MCF 10A (cell line): ENCODE data around the gene NADSYN1. TPM values are rescaled to one million over a fixed set of nuclear protein-coding genes. Genes with fewer than 3 reads are reported as not detected.
A peak's percentile ranks its signal among the peaks of the same experiment; 100 is the strongest.
"Not testable (repeated sequence)": the region's sequence is repeated elsewhere in the genome, so short reads cannot be mapped to it uniquely, and the experiment has no call there.

Source experiments
- BruUV-seq: library from RNA; stranded (reverse); fragments of 400-500 nt; replicated peaks from 2 replicates; lab custom pipeline; 2021; lab: Mats Ljungman, UMichigan
- CTCF ChIA-PET: fragments of 300-600 bp; sonication (Branson Sonifier 250); formaldehyde crosslinking; extraction: SDS; loops from one replicate; lab custom pipeline; 2021; ENCODE audit warnings: antibody characterized with exemption, inconsistent platforms; lab: Yijun Ruan, JAX
- POLR2A ChIA-PET: fragments of 300-600, 350-650 bp; sonication (Branson Sonifier 250); formaldehyde crosslinking; extraction: SDS; loops from one replicate; lab custom pipeline; 2020; ENCODE audit warnings: antibody characterized with exemption, inconsistent platforms; lab: Yijun Ruan, JAX
- DNase-seq: peaks from one replicate; pipeline ENCODE4 v3.0.0-alpha.2; 2018; ENCODE audit not compliant: unreplicated experiment
- H3K27ac Mint-ChIP-seq: one replicate; pipeline ENCODE4 v1.8.0; 2022; ENCODE audit warnings: mild to moderate bottlenecking, low read depth, mixed read lengths; ENCODE audit not compliant: unreplicated experiment
- H3K27me3 Mint-ChIP-seq: one replicate; pipeline ENCODE4 v1.8.0; 2022; ENCODE audit warnings: mixed read lengths; ENCODE audit not compliant: insufficient read depth, unreplicated experiment
- H3K36me3 Mint-ChIP-seq: one replicate; pipeline ENCODE4 v1.8.0; 2022; ENCODE audit warnings: mild to moderate bottlenecking, moderate library complexity, mixed read lengths; ENCODE audit not compliant: insufficient read depth, unreplicated experiment
- H3K4me1 Mint-ChIP-seq: one replicate; pipeline ENCODE4 v1.8.0; 2022; ENCODE audit warnings: mixed read lengths; ENCODE audit not compliant: insufficient read depth, unreplicated experiment
- H3K4me3 Mint-ChIP-seq: one replicate; pipeline ENCODE4 v1.8.0; 2022; ENCODE audit warnings: mild to moderate bottlenecking, moderate library complexity, mixed read lengths; ENCODE audit not compliant: unreplicated experiment
- H3K9me3 Mint-ChIP-seq: one replicate; pipeline ENCODE4 v1.8.0; 2022; ENCODE audit warnings: mixed read lengths; ENCODE audit not compliant: unreplicated experiment
- intact Hi-C: fragments of 100-400 bp; cut with micrococcal nuclease; formaldehyde crosslinking; loops from 2 replicates; pipeline ENCODE4 v1.14.1; 2022
- total RNA-seq: library from RNA; stranded (reverse); gene quantifications from 2 replicates; pipeline ENCODE4 v1.2.3, GENCODE V29; 2022
- TF ChIP-seq, protein P1 (sequence below): fragments of 200-600 bp; IDR thresholded peaks from one replicate; pipeline ENCODE4 v1.8.0; 2022; ENCODE audit warnings: antibody characterized with exemption, mild to moderate bottlenecking; ENCODE audit not compliant: unreplicated experiment

Gene NADSYN1
- total RNA-seq, 1 experiment from 2014 or later: 73.6 TPM

DNA sequence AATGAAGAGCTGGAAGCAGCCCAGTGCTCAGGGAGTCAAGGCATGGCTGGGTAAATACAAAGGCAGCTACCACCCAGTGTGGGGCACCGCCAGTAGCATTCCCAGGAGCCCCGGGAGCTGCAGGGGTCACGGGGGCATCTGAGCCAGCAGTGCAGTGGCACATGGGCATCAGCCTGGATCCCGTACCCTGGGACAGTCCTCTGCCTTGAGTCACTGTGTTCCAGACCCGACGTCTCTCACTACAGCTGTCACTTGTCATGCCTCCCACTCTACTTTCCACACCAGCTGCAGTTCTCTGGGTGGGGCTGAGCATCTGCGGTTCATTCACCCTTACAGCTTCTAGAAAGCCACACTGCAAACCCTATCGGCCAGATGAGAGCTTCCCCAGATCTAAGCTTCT, 34.4 kb upstream of the NADSYN1 start:
- no TSS peak for BruUV-seq
- intact Hi-C loops: no loop called here
- Mint-ChIP-seq H3K4me3 (no peak overlapping the region), H3K9me3 (peaks cover 11% of the 10 kb centered on the region), H3K27me3 (no peaks in the 10 kb centered on the region), H3K36me3 (no peaks in the 10 kb centered on the region), H3K27ac (no peak overlapping the region), H3K4me1 (no peaks in the 10 kb centered on the region)
- POLR2A ChIA-PET: no interaction called here
- CTCF ChIA-PET: interaction anchor here (1.0 kb wide), 1 partner anchor 298 kb away, joined by 3 read pairs; no protein-coding TSS in a partner anchor
- TF ChIP-seq, protein P1, sequence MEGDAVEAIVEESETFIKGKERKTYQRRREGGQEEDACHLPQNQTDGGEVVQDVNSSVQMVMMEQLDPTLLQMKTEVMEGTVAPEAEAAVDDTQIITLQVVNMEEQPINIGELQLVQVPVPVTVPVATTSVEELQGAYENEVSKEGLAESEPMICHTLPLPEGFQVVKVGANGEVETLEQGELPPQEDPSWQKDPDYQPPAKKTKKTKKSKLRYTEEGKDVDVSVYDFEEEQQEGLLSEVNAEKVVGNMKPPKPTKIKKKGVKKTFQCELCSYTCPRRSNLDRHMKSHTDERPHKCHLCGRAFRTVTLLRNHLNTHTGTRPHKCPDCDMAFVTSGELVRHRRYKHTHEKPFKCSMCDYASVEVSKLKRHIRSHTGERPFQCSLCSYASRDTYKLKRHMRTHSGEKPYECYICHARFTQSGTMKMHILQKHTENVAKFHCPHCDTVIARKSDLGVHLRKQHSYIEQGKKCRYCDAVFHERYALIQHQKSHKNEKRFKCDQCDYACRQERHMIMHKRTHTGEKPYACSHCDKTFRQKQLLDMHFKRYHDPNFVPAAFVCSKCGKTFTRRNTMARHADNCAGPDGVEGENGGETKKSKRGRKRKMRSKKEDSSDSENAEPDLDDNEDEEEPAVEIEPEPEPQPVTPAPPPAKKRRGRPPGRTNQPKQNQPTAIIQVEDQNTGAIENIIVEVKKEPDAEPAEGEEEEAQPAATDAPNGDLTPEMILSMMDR: no peak
- no peak for DNase-seq

DNA sequence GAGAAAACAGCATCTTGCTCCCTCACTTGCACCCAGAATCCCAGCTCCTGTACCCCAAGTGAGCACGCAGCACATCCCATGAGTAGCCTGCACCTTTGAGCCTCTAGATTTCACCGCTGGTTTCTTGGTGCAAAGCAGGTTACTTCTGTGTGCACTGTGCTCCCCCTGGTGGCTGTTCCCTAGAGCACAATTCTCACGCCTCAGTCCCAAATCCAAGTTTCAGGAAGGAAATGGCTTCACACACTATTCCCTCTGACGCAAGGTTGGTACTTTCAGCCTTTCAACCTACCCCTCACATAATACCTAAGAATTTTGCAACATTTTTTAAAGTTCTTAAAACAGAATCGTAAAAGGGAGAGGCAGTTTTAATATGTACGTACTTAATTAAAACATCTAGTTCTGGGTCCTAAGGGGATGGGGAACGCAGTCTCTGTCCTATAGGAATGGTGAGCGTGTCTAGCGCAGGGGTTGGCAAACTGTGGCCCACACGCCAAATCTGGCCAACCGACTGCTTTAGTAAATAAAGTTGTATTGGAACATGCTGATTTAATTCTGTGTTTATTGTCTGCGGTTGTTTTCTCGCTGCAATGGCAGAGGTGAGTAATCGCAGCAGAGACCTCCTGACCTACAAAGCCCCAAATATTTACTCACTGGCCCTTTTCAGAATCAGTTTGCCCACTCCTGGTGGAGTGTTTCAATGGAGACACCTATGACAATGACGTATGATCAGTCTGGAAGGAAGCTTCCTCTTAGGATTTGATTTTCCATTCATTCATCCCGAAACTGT, 32.4 kb upstream of the NADSYN1 start:
- CTCF ChIA-PET: interaction anchor here (0.6 to 1.0 kb wide), 3 partner anchors 19 to 953 kb away, joined by 3 to 5 read pairs (median 3); partner anchors contain the start of gene DHCR7
- TF ChIP-seq, protein P1: peak; percentile 60
- no peak overlapping the region for H3K27ac Mint-ChIP-seq
- intact Hi-C loops: loop anchor here (1.0 kb wide), 1 partner anchor 953 kb away; no protein-coding TSS in a partner anchor
- POLR2A ChIA-PET: no interaction called here
- H3K4me3 Mint-ChIP-seq: no peak overlapping the region
- no TSS peak for BruUV-seq
- DNase-seq: peak; percentile 56
- no peaks in the 10 kb centered on the region for H3K9me3 Mint-ChIP-seq
- H3K4me1 Mint-ChIP-seq: peaks cover 3% of the 10 kb centered on the region
- H3K36me3 Mint-ChIP-seq: no peaks in the 10 kb centered on the region
- H3K27me3 Mint-ChIP-seq: no peaks in the 10 kb centered on the region

DNA sequence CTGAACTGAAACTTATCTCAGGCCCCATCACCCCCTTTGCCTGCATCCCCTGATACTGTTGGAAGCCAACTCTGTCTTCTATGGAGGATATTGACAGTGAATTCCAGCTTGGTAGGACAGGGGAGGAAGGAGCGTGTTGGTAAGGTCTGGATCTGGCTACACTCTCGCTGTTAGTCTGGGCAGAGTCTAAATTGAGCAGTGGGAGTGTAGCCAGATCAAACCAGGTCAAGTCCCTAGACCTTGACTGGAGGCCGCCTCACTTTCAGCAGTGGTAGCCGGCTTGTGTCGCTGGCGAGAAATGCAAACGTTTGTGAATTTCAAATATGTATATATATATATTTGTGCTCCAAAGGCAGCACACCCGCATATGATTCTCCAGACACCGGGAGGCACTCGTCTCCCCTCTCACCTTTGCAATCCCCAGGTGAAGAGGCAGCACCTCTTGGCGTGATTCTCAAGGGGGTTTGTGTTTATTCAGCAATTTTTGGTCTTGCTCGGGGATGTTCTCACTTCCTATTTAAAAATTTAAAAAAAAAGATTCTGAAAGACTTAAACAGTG, 31.5 kb upstream of the NADSYN1 start:
- no peak overlapping the region for H3K4me3 Mint-ChIP-seq
- intact Hi-C loops: no loop called here
- CTCF ChIA-PET: interaction anchor here (0.6 kb wide), 1 partner anchor 954 kb away, joined by 3 read pairs; no protein-coding TSS in a partner anchor
- TF ChIP-seq, protein P1: no peak
- peaks cover 11% of the 10 kb centered on the region for H3K4me1 Mint-ChIP-seq
- DNase-seq: no peak
- H3K27me3 Mint-ChIP-seq: no peaks in the 10 kb centered on the region
- H3K36me3 Mint-ChIP-seq: no peaks in the 10 kb centered on the region
- H3K9me3 Mint-ChIP-seq: no peaks in the 10 kb centered on the region
- no peak overlapping the region for H3K27ac Mint-ChIP-seq
- BruUV-seq: no TSS peak
- POLR2A ChIA-PET: interaction anchor here (1.3 kb wide), 1 partner anchor 26 kb away, joined by 4 read pairs; no protein-coding TSS in a partner anchor

DNA sequence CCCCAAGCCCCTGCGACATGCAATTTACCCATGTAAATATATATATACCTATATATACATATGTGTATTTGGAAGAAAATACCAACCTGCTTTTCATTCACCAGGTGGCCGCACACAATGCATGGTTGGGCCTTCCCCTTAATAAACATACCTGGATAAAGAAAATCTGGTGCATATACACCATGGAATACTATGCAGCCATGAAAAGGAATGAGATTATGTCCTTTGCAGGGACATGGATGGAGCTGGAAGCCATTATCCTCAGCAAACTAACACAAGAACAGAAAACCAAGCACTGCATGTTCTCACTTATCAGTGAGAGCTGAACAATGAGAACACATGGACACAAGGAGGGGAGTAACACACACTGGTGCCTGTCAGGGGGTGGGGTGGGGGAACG, 30.7 kb upstream of the NADSYN1 start:
- CTCF ChIA-PET, H3K36me3 Mint-ChIP-seq, intact Hi-C loops, H3K4me3 Mint-ChIP-seq, H3K27me3 Mint-ChIP-seq, H3K9me3 Mint-ChIP-seq, BruUV-seq, DNase-seq, H3K27ac Mint-ChIP-seq: not testable (repeated sequence)
- peaks cover 15% of the 10 kb centered on the region for H3K4me1 Mint-ChIP-seq
- POLR2A ChIA-PET: interaction anchor here (1.0 to 1.3 kb wide), 2 partner anchors 25 kb away, joined by 4 read pairs; no protein-coding TSS in a partner anchor
